SH-SY5Y (cell line): ENCODE data around the gene FAM174A.

Experiments
- GATA2 ChIP-seq: IDR thresholded peaks from 2 replicates; pipeline ENCODE4 v1.6.1; 2011; ENCODE audit warnings: mild to moderate bottlenecking, low read depth, low read length
- GATA3 ChIP-seq: IDR thresholded peaks from 2 replicates; pipeline ENCODE4 v1.6.1; 2011; ENCODE audit warnings: low read depth, mild to moderate bottlenecking, low read length, moderate library complexity

DNA sequence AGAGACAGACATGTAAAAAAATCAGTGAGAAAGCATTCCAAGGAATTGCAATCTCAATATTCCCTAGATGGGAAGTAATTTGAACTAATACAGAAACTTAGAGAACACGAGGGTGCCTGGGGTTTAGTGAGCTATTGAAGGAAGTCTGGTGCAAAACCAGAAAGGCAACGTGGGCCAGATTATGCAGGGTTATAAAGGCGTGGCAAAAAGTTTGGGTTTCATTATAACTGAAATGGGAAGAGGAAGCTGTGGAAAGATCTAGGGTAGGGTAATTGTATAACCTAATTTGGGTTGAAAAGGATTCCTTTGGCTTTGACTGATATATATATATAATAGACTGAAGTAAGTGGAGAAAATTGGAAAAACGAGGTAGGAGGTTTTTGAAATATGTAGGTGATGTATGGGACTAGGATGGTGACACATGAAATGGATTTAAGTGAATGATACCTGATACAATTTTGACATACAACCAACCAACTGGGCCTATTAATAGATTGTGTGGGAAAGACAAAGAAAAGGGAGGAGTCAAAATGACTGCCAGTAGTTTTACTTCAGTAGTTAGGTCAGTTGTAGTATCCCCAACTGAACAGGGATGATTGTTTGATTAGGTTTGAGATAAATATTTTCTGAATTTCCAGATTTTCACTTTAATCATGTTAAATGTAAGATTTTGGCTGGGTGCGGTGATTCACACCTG lies 65.3 kb downstream of the FAM174A start:
- TF ChIP-seq GATA2 (no peak), GATA3 (no peak)
